H1 (cell line): ENCODE data around the gene CEP41. TPM values are rescaled to one million over a fixed set of nuclear protein-coding genes. Genes with fewer than 3 reads are reported as not detected.

Experiments used
- CTCF ChIA-PET: fragments of 300-600 bp; sonication (Branson Sonifier 250); formaldehyde crosslinking; loops from one replicate; lab custom pipeline; 2021; ENCODE audit not compliant: partially characterized antibody; lab: Charles Lee
- POLR2A ChIA-PET: fragments of 300-600 bp; sonication (Branson Sonifier 250); formaldehyde crosslinking; loops from one replicate; lab custom pipeline; 2021; ENCODE audit warnings: inconsistent platforms; ENCODE audit not compliant: partially characterized antibody; lab: Charles Lee
- DNase-seq, 2 experiments: peaks; one replicate each; pipeline versions ENCODE4 v3.0.0 to v3.0.0-alpha.2; 2010 to 2022; ENCODE audit warnings: low spot score in 2 of 2, low read depth in 1 of 2, mixed read lengths in 1 of 2
- FAIRE-seq: peaks from 2 replicates; lab custom pipeline; 2011; peaks lifted over from hg19 to GRCh38; lab: Jason Lieb, UNC
- H2AFZ ChIP-seq: 2 replicates; pipeline ENCODE4 v1.8.1; 2012; ENCODE audit warnings: low read length, inconsistent platforms
- H2AK5ac ChIP-seq: 2 replicates; pipeline ENCODE4 v1.6.1; 2013; ENCODE audit warnings: low read depth, low read length
- H2BK120ac ChIP-seq: replicated peaks from 2 replicates; pipeline ENCODE3; 2013; ENCODE audit warnings: low read depth, low read length, inconsistent platforms
- H2BK12ac ChIP-seq: 2 replicates; pipeline ENCODE4 v1.6.1; 2013; ENCODE audit warnings: low read depth, low read length
- H2BK15ac ChIP-seq: 2 replicates; pipeline ENCODE4 v1.6.1; 2013; ENCODE audit warnings: low read length
- H2BK20ac ChIP-seq: 2 replicates; pipeline ENCODE4 v1.6.1; 2013; ENCODE audit warnings: low read length
- H2BK5ac ChIP-seq: 2 replicates; pipeline ENCODE4 v1.6.1; 2013; ENCODE audit warnings: low read depth, low read length
- H3K14ac ChIP-seq: 2 replicates; pipeline ENCODE4 v1.6.1; 2013; ENCODE audit warnings: inconsistent platforms; ENCODE audit not compliant: insufficient read length
- H3K18ac ChIP-seq: 2 replicates; pipeline ENCODE4 v1.6.1; 2013; ENCODE audit warnings: low read length; ENCODE audit errors: extremely low read depth
- H3K23ac ChIP-seq: 2 replicates; pipeline ENCODE4 v1.6.1; 2013; ENCODE audit warnings: inconsistent platforms; ENCODE audit not compliant: insufficient read length
- H3K23me2 ChIP-seq: 2 replicates; pipeline ENCODE4 v1.6.1; 2013; ENCODE audit warnings: low read depth, low read length
- H3K27ac ChIP-seq: 2 replicates; pipeline ENCODE4 v1.6.1; 2011; ENCODE audit warnings: low read depth, low read length, inconsistent platforms
- H3K27me3 ChIP-seq, 4 experiments: replicated peaks in 1 of 4; 1 replicate in 1 of 4; 2 replicates in 3 of 4; pipeline versions ENCODE4 v1.6.1 to v1.8.1; 2011 to 2013; ENCODE audit warnings: low read length in 3 of 4, mild to moderate bottlenecking in 3 of 4, inconsistent platforms in 2 of 4, mixed read lengths in 2 of 4, moderate library complexity in 1 of 4; ENCODE audit not compliant: control insufficient read depth in 3 of 4, insufficient read depth in 3 of 4; ENCODE audit errors: extremely low read depth in 1 of 4
- H3K36me3 ChIP-seq, 4 experiments: 2 replicates each; pipeline versions ENCODE4 v1.6.1 to v1.8.1; 2011 to 2013; ENCODE audit warnings: mild to moderate bottlenecking in 4 of 4, low read length in 3 of 4, moderate library complexity in 2 of 4, control low read depth in 1 of 4, inconsistent platforms in 1 of 4; ENCODE audit not compliant: insufficient read depth in 4 of 4, control insufficient read depth in 2 of 4
- H3K4ac ChIP-seq: replicated peaks from 2 replicates; pipeline ENCODE3; 2013; ENCODE audit warnings: low read length, low read depth, mixed read lengths, inconsistent platforms; ENCODE audit not compliant: insufficient read length
- H3K4me1 ChIP-seq, 4 experiments: replicated peaks in 1 of 4; 1 replicate in 1 of 4; 2 replicates in 3 of 4; pipeline versions ENCODE4 v1.6.1 to v1.8.1; 2011 to 2013; ENCODE audit warnings: low read length in 3 of 4, inconsistent platforms in 2 of 4, mixed read lengths in 1 of 4; ENCODE audit not compliant: insufficient read depth in 4 of 4, control insufficient read depth in 3 of 4
- H3K4me2 ChIP-seq, 2 experiments: 2 replicates each; pipeline versions ENCODE4 v1.6.1 to v1.8.1; 2011 to 2013; ENCODE audit warnings: low read depth in 2 of 2, low read length in 2 of 2, control low read depth in 1 of 2, inconsistent platforms in 1 of 2, mild to moderate bottlenecking in 1 of 2; ENCODE audit not compliant: insufficient read depth in 1 of 2
- H3K4me3 ChIP-seq, 4 experiments: fragments of 200-600, 300-600 bp in 1 of 4; sonication (generic), shearing (Covaris generic), sonication (Bioruptor Twin) in 1 of 4; 2 replicates each; pipeline versions ENCODE4 v1.5.1 to v1.8.1; 2011 to 2016; ENCODE audit warnings: low read length in 4 of 4, low read depth in 3 of 4, control low read depth in 2 of 4, inconsistent platforms in 2 of 4, mild to moderate bottlenecking in 2 of 4, mixed read lengths in 1 of 4, moderate library complexity in 1 of 4; ENCODE audit not compliant: insufficient read depth in 2 of 4; ENCODE audit errors: extremely low read depth in 1 of 4
- H3K56ac ChIP-seq: replicated peaks from 2 replicates; pipeline ENCODE3; 2013; ENCODE audit warnings: low read depth, mild to moderate bottlenecking, mixed read lengths, low read length, inconsistent platforms; ENCODE audit not compliant: insufficient read length
- H3K79me1 ChIP-seq: 2 replicates; pipeline ENCODE4 v1.6.1; 2013; ENCODE audit warnings: low read depth, low read length, control low read depth
- H3K79me2 ChIP-seq, 2 experiments: 2 replicates each; pipeline versions ENCODE4 v1.6.1 to v1.8.1; 2012 to 2013; ENCODE audit warnings: low read length in 2 of 2, mild to moderate bottlenecking in 2 of 2, inconsistent platforms in 1 of 2; ENCODE audit not compliant: insufficient read depth in 2 of 2, control insufficient read depth in 1 of 2
- H3K9ac ChIP-seq, 4 experiments: replicated peaks in 1 of 4; 1 replicate in 1 of 4; 2 replicates in 3 of 4; pipeline versions ENCODE4 v1.6.1 to v1.8.1; 2011 to 2013; ENCODE audit warnings: low read depth in 3 of 4, low read length in 3 of 4, control low read depth in 2 of 4, mild to moderate bottlenecking in 2 of 4, moderate library complexity in 2 of 4, inconsistent platforms in 1 of 4; ENCODE audit errors: extremely low read depth in 1 of 4
- H3K9me3 ChIP-seq, 2 experiments: 2 replicates each; pipeline versions ENCODE4 v1.6.1 to v1.8.1; 2012 to 2013; ENCODE audit warnings: mild to moderate bottlenecking in 2 of 2, moderate library complexity in 2 of 2, control low read depth in 1 of 2, inconsistent platforms in 1 of 2, low read depth in 1 of 2, low read length in 1 of 2, mixed read lengths in 1 of 2; ENCODE audit not compliant: insufficient read depth in 2 of 2
- H4K20me1 ChIP-seq, 2 experiments: replicated peaks in 1 of 2; 2 replicates each; pipeline versions ENCODE3 to v1.8.1; 2011 to 2013; ENCODE audit warnings: inconsistent platforms in 2 of 2, low read length in 2 of 2, mild to moderate bottlenecking in 1 of 2; ENCODE audit not compliant: insufficient read depth in 2 of 2, control insufficient read depth in 1 of 2
- H4K5ac ChIP-seq: 2 replicates; pipeline ENCODE4 v1.6.1; 2013; ENCODE audit warnings: low read length, low read depth, mixed read lengths, inconsistent platforms; ENCODE audit not compliant: insufficient read length
- H4K8ac ChIP-seq: 2 replicates; pipeline ENCODE4 v1.8.0; 2013; ENCODE audit warnings: mild to moderate bottlenecking, moderate library complexity, low read length, inconsistent platforms; ENCODE audit not compliant: insufficient read depth; ENCODE audit errors: extremely low read depth
- H4K91ac ChIP-seq: replicated peaks from 2 replicates; pipeline ENCODE3; 2013; ENCODE audit warnings: low read length, mixed read lengths, inconsistent platforms; ENCODE audit not compliant: insufficient read length
- ATF2 ChIP-seq: IDR thresholded peaks from 2 replicates; pipeline ENCODE4 v1.6.1; 2012; ENCODE audit warnings: low read length, inconsistent platforms
- CHD2 ChIP-seq: IDR thresholded peaks from 2 replicates; pipeline ENCODE4 v1.6.1; 2012; ENCODE audit warnings: low read length, improper control_type of control experiment
- CTBP2 ChIP-seq: IDR thresholded peaks from 2 replicates; pipeline ENCODE4 v1.7.0; 2011; ENCODE audit warnings: borderline replicate concordance, mild to moderate bottlenecking, moderate library complexity, mixed read lengths, low read length; ENCODE audit not compliant: insufficient read depth, insufficient read length
- EGR1 ChIP-seq: IDR thresholded peaks from 2 replicates; pipeline ENCODE4 v1.6.1; 2011; ENCODE audit warnings: low read depth, low read length, borderline replicate concordance
- GTF2F1 ChIP-seq: IDR thresholded peaks from 2 replicates; pipeline ENCODE4 v1.6.1; 2012; ENCODE audit warnings: low read depth, low read length, improper control_type of control experiment, borderline replicate concordance
- JUND ChIP-seq: IDR thresholded peaks from 2 replicates; pipeline ENCODE4 v1.6.1; 2011; ENCODE audit warnings: mild to moderate bottlenecking, improper control_type of control experiment, low read length
- POLR2AphosphoS5 ChIP-seq: IDR thresholded peaks from 2 replicates; pipeline ENCODE4 v1.6.1; 2011; ENCODE audit warnings: low read depth, low read length
- POU5F1 ChIP-seq: IDR thresholded peaks from 2 replicates; pipeline ENCODE4 v1.6.1; 2011; ENCODE audit warnings: low read depth, mild to moderate bottlenecking, low read length, moderate library complexity
- RBBP5 ChIP-seq: IDR thresholded peaks from 2 replicates; pipeline ENCODE4 v1.7.1; 2012; ENCODE audit warnings: low read depth, mild to moderate bottlenecking, inconsistent platforms, low read length, moderate library complexity, borderline replicate concordance
- RNF2 ChIP-seq: fragments of 200-900, 300-1000 bp; sonication (generic); IDR thresholded peaks from 2 replicates; pipeline ENCODE4 v1.7.1; 2016; ENCODE audit warnings: borderline replicate concordance, low read depth, mild to moderate bottlenecking, antibody characterized with exemption, low read length; ENCODE audit not compliant: poor library complexity, severe bottlenecking; ENCODE audit errors: missing control alignments
- SIRT6 ChIP-seq: IDR thresholded peaks from one replicate; pipeline ENCODE4 v1.7.1; 2012; ENCODE audit warnings: low read length, inconsistent platforms
- TBP ChIP-seq: IDR thresholded peaks from 2 replicates; pipeline ENCODE4 v1.6.1; 2011; ENCODE audit warnings: low read depth, low read length, improper control_type of control experiment
- YY1 ChIP-seq: IDR thresholded peaks from 2 replicates; pipeline ENCODE4 v1.6.1; 2011; ENCODE audit warnings: low read depth, mild to moderate bottlenecking, low read length
- WGBS, 2 experiments: shearing (Covaris generic) in 1 of 2; methylation state at CpG; one replicate each; pipeline versions ENCODE4 v1.1.6 to v1.1.7; 2013 to 2015; ENCODE audit warnings: low lambda C conversion rate in 2 of 2, mixed read lengths in 2 of 2, inconsistent platforms in 1 of 2, low coverage in 1 of 2, missing lambda C conversion rate in 1 of 2; ENCODE audit not compliant: insufficient replicate concordance in 2 of 2, insufficient coverage in 1 of 2, insufficient read length in 1 of 2; ENCODE audit errors: extremely low coverage in 1 of 2, missing lambda C conversion rate in 1 of 2; 5-methylcytosine and 5-hydroxymethylcytosine counted together
- polyA plus RNA-seq, 7 experiments: library from polyadenylated mRNA; depleted of rRNA in 3 of 7; stranded (reverse) in 5 of 7; unstranded in 2 of 7; fragments of >200 nt in 5 of 7; fragments of 200-250 nt in 2 of 7; gene quantifications; 1 replicate in 5 of 7; 2 replicates in 1 of 7; 4 replicates in 1 of 7; pipeline versions ENCODE4 v1.2.1 to v1.2.3, GENCODE V29; 2011 to 2013; ENCODE audit warnings: missing spikeins in 2 of 7, mixed read lengths in 2 of 7
- total RNA-seq: library from RNA; stranded (reverse); fragmentation: NEBNext Ultra II Directional; extraction: Animal tissue kit (Norgen Biotek cat#: 25700); gene quantifications from 2 replicates; pipeline ENCODE4 v1.2.1, GENCODE V29; 2021

CEP41 gene
- total and polyA plus RNA-seq, 2 of the 8 experiments (the other 6 are each of a cell fraction or from before 2014, with no cell fraction given) = 9.3 to 12.8 TPM

- WGBS, 2 experiments = 96% methylated on average over 4 of the region's 4 CpGs; no CpG with 5 or more reads in 1 of the 2 experiments
- Histone ChIP-seq H4K20me1 (no peaks in the 10 kb centered on the region), H3K4me3 (no peak overlapping the region), H3K27me3 (no peaks in the 10 kb centered on the region; a peak in 1 of 7 replicates), H3K56ac (no peak overlapping the region), H4K91ac (no peak overlapping the region), H2BK120ac (no peak overlapping the region), H2BK15ac (no peak overlapping the region), H3K4ac (no peak overlapping the region), H2BK5ac (no peak overlapping the region), H3K9ac (no peak overlapping the region), H3K9me3 (0 out of 4 replicates have a peak, but pooled peaks cover 0 to 6% of the 10 kb centered on the region in 2 experiments), H2AK5ac (no peak overlapping the region), H3K23me2 (no peaks in the 10 kb centered on the region), H3K36me3 (no peaks in the 10 kb centered on the region), H4K5ac (no peak overlapping the region), H4K8ac (no peak overlapping the region), H3K4me1 (peaks cover 0 to 6% (median 0%) of the 10 kb centered on the region in 4 experiments; a peak in 1 of 7 replicates), H2BK12ac (no peak overlapping the region), H2BK20ac (no peak overlapping the region), H3K79me1 (no peaks in the 10 kb centered on the region), H3K14ac (no peak overlapping the region), H3K18ac (no peak overlapping the region), H3K27ac (no peak overlapping the region), H3K79me2 (no peaks in the 10 kb centered on the region), H3K4me2 (no peak overlapping the region), H3K23ac (no peak overlapping the region), H2AFZ (no peak overlapping the region)
- FAIRE-seq (no peak), DNase-seq (no peak)
- POLR2A ChIA-PET = no interaction called here
- CTCF ChIA-PET = interaction anchor here (0.8 to 11.6 kb wide), 2 partner anchors 15 to 86 kb away, joined by 3 to 59 read pairs; partner anchors contain the start of gene CPA1
- TF ChIP-seq YY1 (no peak), TBP (no peak), RNF2 (no peak), RBBP5 (no peak), POU5F1 (no peak), SIRT6 (no peak), POLR2AphosphoS5 (no peak), CHD2 (no peak), GTF2F1 (no peak), CTBP2 (no peak), EGR1 (no peak), JUND (no peak), ATF2 (no peak)
Observed at GRCh38 chr7:130364451-130364850, 76.4 kb downstream of the CEP41 start.
